ENCODE data around the gene SYNPR. TPM values are rescaled to one million over a fixed set of nuclear protein-coding genes. Genes with fewer than 3 reads are reported as not detected.

SYNPR gene
- polyA plus RNA-seq, 3 donors = not detected

DNA sequence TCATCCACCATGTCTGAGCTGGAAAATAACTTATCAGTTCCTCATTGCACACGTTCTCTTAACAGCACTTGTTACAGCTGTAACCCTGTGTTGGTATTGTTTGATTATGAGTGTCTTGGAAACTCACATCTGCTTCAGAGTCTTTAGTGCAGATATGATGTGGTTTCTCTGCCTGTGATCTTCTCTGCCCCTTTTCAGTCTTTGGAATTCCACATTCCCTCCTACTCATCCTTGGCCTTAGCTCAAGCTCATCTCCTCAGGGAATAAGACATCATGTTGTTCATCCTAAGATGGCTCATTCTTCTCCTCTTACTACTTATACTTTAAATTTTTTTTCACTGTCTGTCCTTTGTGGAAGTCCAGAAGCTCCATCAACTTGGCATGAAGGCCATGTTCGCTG, 77.7 kb downstream of the SYNPR start:
- WGBS, 3 donors = 59 to 71% (median 63%) methylated on average over 2 of the region's 2 CpGs
- no peak overlapping the region for H3K27ac ChIP-seq (ENCODE audit: low read depth, low read length)

DNA sequence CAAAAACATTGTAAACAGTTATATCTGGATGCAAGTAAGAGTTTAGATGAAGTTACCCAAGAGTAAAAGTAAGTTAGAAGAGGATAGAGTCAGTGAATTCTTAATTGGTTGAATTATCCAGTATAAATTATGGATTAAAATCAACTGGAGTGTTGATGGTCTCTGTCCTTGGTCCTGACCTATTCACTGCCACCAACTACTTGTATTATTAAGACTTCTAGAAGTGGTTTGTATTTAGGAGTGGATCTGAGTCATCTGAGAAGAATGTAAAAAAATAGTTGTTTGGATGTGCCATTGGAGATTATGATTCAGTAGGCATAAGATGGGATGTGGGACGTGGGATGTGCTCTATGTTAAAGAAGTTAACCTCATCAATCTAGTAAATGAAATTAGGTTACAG, 86.4 kb downstream of the SYNPR start:
- no peak overlapping the region for H3K27ac ChIP-seq (ENCODE audit: low read depth, low read length)
- 14 to 22% (median 19%) methylated on average over 1 of the region's 1 CpG for WGBS, 3 donors

DNA sequence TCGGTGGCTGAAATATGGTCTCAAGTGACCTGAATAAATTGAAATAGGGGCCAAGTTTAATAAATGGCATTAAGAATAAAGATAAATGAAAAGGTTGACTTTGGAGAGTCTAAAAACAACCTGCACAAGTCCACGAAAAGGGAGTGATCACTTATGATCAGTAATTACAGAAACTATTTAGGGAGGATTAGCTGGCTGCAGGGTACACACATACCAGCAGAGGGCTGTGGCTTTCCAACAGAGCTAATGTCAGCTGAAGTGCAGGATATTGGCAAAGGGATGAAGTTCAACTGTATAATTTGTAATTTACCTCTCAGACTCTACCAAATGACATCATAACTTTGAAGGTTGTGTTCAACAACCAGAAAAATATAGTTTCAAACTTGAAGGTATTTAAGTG, 86.8 kb downstream of the SYNPR start:
- 64 to 73% (median 68%) methylated on average over 2 of the region's 2 CpGs for WGBS, 3 donors
- H3K27ac ChIP-seq (ENCODE audit: low read depth, low read length) = no peak overlapping the region

- 81 to 90% (median 84%) methylated on average over 5 of the region's 5 CpGs for WGBS, 3 donors
- no peak overlapping the region for H3K27ac ChIP-seq (ENCODE audit: low read depth, low read length)
These were observed 87.6 kb downstream of the SYNPR start for GRCh38 chr3:63365671-63366070.

DNA sequence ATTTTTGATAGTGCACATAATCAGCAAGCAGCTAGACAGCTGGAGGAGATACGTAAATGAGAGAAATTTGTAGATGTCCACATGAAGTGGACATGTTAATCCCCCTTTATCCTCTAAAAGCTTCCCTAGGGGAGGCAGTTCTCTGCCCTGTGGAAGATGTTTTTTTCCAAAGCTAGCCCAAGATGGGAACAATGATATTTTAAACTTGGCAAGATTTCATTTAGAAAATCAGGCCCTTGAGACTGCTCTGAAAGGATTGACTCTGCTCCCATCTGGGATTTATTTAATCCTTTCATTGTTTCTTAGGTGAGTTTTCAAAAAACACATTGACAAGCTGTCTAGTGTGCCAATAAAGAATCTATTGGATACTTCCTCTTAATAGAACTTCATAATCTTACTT, 92.0 kb downstream of the SYNPR start:
- no peak overlapping the region for H3K27ac ChIP-seq (ENCODE audit: low read depth, low read length)
- 63 to 83% (median 69%) methylated on average over 1 of the region's 1 CpG for WGBS, 3 donors

DNA sequence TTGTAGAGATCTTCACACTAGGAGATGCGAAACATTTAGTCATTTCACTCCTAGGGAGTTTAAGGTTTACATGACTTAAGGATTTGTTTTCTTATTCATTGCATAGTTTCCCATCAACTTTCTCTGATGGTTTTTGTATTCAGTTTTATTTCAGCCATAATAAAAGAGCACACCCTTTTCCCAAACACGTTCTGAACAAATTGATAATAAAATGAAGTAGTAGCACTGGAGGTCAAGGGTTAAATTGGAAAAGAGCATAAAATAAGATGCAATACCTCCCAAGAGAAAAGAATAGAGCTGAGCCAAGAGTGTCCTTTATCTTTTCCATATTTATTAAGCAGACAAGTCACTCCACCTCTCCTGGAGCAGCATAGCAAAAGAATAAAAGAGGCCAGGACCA, 104.9 kb downstream of the SYNPR start:
- 64 to 78% (median 73%) methylated on average over 2 of the region's 2 CpGs for WGBS, 3 donors
- no peak overlapping the region for H3K27ac ChIP-seq (ENCODE audit: low read depth, low read length)

- H3K27ac ChIP-seq (ENCODE audit: low read depth, low read length) = no peak overlapping the region
- 60 to 66% (median 65%) methylated on average over 3 of the region's 3 CpGs for WGBS, 3 donors
These were observed 106.3 kb downstream of the SYNPR start for GRCh38 chr3:63384382-63384781.

GRCh38 chr3:63385629-63386028, 107.5 kb downstream of the SYNPR start:
- H3K27ac ChIP-seq (ENCODE audit: low read depth, low read length) = no peak overlapping the region
- 54 to 60% (median 56%) methylated on average over 3 of the region's 3 CpGs for WGBS, 3 donors

DNA sequence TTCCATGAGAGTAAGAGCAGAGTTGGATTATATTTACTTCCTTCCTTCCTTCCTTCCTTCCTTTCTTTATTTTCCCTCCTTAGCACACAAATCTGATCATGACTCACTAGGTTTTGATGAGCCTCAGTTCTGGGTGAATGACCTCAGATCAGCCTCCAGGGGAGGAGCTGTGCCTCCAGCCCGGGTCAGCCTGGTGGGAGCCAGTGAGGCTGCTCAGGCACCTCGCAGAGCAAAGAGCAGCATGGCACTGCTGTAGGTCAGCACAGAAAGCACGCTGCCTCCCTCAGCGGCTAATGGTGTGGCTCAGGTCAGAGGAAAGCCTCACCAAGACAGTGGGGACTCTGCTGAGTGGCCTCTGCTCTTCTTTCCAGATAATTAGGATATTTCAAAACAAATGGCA, 108.5 kb downstream of the SYNPR start:
- 37 to 56% (median 54%) methylated on average over 4 of the region's 4 CpGs for WGBS, 3 donors

DNA sequence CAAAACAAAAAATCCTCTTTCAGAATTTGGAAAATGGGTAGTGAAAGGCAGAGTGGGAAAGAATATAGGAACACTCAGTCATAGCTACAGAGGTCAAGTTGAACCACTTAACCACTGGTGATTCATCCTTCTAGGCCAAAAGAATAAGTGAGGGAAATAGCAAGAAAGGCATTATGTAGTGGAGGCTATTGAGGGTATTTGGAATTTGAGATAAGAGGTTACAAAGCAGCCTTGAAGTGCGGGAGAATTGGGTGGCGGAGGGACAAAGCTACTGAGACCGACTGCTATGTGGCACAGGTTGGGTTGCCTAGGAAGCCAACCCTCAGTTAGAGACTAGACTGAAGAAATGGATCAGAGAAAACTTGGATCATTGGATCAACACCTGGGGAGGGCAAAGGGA, 109.5 kb downstream of the SYNPR start:
- 69 to 85% (median 84%) methylated on average over 3 of the region's 3 CpGs for WGBS, 3 donors
- H3K27ac ChIP-seq (ENCODE audit: low read depth, low read length) = no peak overlapping the region

More for the DNA sequence above, 108.5 kb downstream of the SYNPR start:
- no peak overlapping the region for H3K27ac ChIP-seq (ENCODE audit: low read depth, low read length)

GRCh38 chr3:63390710-63391230, 112.7 kb downstream of the SYNPR start:
- no peak overlapping the region for H3K27ac ChIP-seq (ENCODE audit: low read depth, low read length)
- WGBS, 3 donors = 66 to 77% (median 66%) methylated on average over 5 of the region's 5 CpGs

DNA sequence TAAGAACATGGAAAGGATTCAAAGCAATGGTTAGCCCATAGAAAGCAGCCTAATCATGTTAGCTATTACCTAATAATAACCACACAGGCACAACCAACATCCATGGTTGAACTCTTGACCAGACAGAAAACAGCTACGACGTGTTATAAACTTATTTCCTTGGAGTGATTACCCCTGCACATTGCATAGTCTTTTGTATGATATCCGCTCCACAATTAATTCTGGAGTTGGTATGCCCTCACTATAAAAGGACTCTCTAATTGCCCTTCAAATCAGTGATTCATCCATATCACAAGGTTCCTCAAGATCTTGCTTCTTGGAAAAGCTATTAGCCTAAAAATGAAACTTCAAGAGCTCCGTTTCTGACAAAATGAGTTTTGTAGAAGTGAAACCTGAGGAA, 117.9 kb downstream of the SYNPR start:
- WGBS, 3 donors = 74 to 91% (median 83%) methylated on average over 4 of the region's 4 CpGs
- no peak overlapping the region for H3K27ac ChIP-seq (ENCODE audit: low read depth, low read length)

GRCh38 chr3:63400246-63400860, 122.2 kb downstream of the SYNPR start:
- H3K27ac ChIP-seq (ENCODE audit: low read depth, low read length) = no peak overlapping the region
- 64 to 69% (median 68%) methylated on average over 6 of the region's 6 CpGs for WGBS, 3 donors

- 56 to 82% (median 79%) methylated on average over 3 of the region's 3 CpGs for WGBS, 3 donors
These were observed 127.8 kb downstream of the SYNPR start for GRCh38 chr3:63405882-63406281.

DNA sequence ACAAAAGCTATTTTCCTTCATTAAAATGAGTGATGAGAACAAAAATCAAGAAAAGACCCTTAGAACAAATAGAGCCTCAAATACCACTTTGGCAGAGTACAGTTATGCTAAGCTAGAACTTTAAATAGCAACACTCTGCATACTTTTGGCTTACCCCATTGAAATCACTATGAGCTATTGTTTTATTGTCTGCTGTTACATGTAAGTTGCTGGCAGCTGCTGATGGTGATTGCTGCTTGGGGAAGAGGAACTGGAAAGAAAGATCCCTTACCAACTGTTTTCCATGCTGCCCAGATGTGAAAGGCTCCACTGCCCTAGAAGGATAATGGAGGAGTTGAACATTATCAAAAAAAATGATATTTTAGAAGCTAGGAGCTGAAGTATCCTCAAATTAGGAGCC, 135.4 kb downstream of the SYNPR start:
- no peak overlapping the region for H3K27ac ChIP-seq (ENCODE audit: low read depth, low read length)

More at GRCh38 chr3:63405882-63406281, 127.8 kb downstream of the SYNPR start:
- no peak overlapping the region for H3K27ac ChIP-seq (ENCODE audit: low read depth, low read length)

- 60 to 64% (median 61%) methylated on average over 1 of the region's 1 CpG for WGBS, 3 donors
These were observed 136.5 kb downstream of the SYNPR start for GRCh38 chr3:63414607-63415006.

GRCh38 chr3:63429905-63430304, 151.8 kb downstream of the SYNPR start:
- no peak overlapping the region for H3K27ac ChIP-seq (ENCODE audit: low read depth, low read length)
- 51 to 62% (median 60%) methylated on average over 2 of the region's 2 CpGs for WGBS, 3 donors

More at GRCh38 chr3:63414607-63415006, 136.5 kb downstream of the SYNPR start:
- H3K27ac ChIP-seq (ENCODE audit: low read depth, low read length) = no peak overlapping the region

DNA sequence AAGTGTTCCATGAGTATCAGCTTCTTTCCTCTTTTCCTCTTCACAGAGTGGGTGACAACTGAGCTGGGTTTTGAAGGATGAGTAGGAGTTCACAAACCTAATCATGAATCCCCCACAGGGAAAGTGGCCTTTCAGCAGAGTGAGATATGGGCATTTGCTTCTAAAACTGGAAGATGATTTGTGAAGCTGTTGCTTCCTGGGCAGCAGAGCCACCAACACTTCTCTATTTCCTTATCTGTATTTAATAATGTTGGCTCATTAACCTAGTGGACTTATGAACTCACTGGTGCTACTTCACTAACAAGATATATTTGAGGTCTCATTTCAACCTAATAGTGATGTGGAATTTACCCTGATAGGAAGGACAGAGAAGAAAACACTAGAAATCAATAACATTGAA, 152.8 kb downstream of the SYNPR start:
- no peak overlapping the region for H3K27ac ChIP-seq (ENCODE audit: low read depth, low read length)

DNA sequence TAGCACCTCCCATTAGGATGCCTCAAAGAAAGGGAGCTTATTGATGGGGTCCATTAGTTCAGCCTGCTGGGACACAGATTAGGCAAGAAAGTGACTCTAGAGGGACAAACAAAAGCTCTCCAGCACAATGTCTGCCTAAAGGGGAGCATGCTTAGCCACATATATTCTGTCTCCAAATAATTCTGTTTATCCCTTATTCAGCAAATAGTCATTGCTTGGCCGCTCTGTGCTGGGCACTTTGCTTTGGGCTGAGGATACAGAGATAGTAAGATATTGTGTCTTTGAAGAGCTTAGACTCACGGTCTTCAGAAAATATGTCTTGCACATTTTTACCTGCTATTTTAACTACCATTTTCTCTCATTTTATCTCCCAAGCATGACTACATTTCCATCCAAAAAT, 159.8 kb downstream of the SYNPR start:
- no peak overlapping the region for H3K27ac ChIP-seq (ENCODE audit: low read depth, low read length)
- 85 to 96% (median 88%) methylated on average over 2 of the region's 2 CpGs for WGBS, 3 donors

DNA sequence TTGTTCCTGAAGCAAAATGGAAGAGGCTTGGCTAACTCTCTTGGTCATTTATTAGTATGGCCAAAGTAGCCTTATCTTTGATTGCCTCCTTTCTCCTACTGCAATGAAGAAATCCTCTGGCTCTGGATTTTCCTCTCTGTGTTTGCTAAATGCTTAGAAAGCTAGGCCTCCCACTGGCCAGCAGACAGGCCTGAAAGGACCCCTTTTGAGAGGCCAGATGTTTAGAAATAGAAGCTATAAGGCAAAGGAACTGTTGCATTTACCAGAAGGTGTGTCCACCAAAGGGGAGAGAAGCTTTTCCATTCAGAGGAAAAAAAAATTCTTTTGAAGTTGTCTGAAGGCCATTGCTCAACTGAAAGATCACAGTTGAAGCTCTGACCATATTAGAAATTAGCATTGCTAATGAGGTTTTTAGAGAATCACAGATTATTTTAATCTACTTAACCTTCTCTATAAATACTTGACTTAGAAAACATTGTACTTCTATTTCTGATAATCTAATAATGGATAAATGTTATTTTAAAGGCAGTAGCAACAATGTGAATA, 160.8 kb downstream of the SYNPR start:
- H3K27ac ChIP-seq (ENCODE audit: low read depth, low read length) = no peak overlapping the region
